Gastroesophageal sphincter (tissue), 4 donors: ENCODE data around the gene ZBTB16. TPM values are rescaled to one million over a fixed set of nuclear protein-coding genes. Genes with fewer than 3 reads are reported as not detected.
A peak's percentile ranks its signal among the peaks of the same experiment; 100 is the strongest.

Experiments
- ATAC-seq: fragments of 150-250 bp; one replicate; pipeline ENCODE4 v1.9.1; 2016; ENCODE audit warnings: mild to moderate bottlenecking, moderate library complexity
- H3K27ac ChIP-seq, 4 donors: fragments of 200-600 bp; sonication (generic) in 3 of 4; 1 replicate in 3 of 4; 2 replicates in 1 of 4; pipeline ENCODE4 v1.5.1; 2016 to 2019
- H3K27me3 ChIP-seq: fragments of 200-600 bp; sonication (generic); one replicate; pipeline ENCODE4 v1.5.1; 2019
- H3K36me3 ChIP-seq, 2 donors: fragments of 200-600 bp; sonication (generic); one replicate each; pipeline ENCODE4 v1.5.1; 2019; ENCODE audit warnings: control low read depth in 1 of 2
- H3K4me1 ChIP-seq, 3 donors: fragments of 200-600 bp; sonication (generic); 1 replicate in 2 of 3; 2 replicates in 1 of 3; pipeline ENCODE4 v1.5.1; 2016 to 2019; ENCODE audit warnings: control low read depth in 2 of 3
- H3K4me3 ChIP-seq, 2 donors: fragments of 200-600 bp; sonication (generic); one replicate each; pipeline ENCODE4 v1.5.1; 2019; ENCODE audit warnings: mild to moderate bottlenecking in 1 of 2, moderate library complexity in 1 of 2
- H3K9me3 ChIP-seq, 3 donors: fragments of 200-600 bp; sonication (generic); one replicate each; pipeline ENCODE4 v1.5.1; 2017 to 2019; ENCODE audit warnings: control low read depth in 2 of 3
- CTCF ChIP-seq, 4 experiments: fragments of 200-600 bp in 2 of 4; fragments of 450-650 bp in 2 of 4; sonication (generic) in 1 of 4; IDR thresholded peaks; one replicate each; pipeline ENCODE4 v1.5.1; 2017 to 2019; ENCODE audit warnings: antibody characterized with exemption in 4 of 4, mild to moderate bottlenecking in 2 of 4, moderate library complexity in 2 of 4
- EP300 ChIP-seq: sonication (generic); formaldehyde crosslinking; IDR thresholded peaks from one replicate; pipeline ENCODE4 v1.6.1; 2017; ENCODE audit warnings: antibody characterized with exemption, mild to moderate bottlenecking
- POLR2A ChIP-seq, 2 donors: fragments of 450-650 bp; IDR thresholded peaks; one replicate each; pipeline ENCODE4 v1.6.1; 2017; ENCODE audit warnings: antibody characterized with exemption in 2 of 2, mild to moderate bottlenecking in 2 of 2, moderate library complexity in 1 of 2
- POLR2AphosphoS5 ChIP-seq: sonication (generic); formaldehyde crosslinking; IDR thresholded peaks from one replicate; pipeline ENCODE4 v1.6.1; 2017; ENCODE audit warnings: antibody characterized with exemption
- WGBS, 2 donors: methylation state at CpG; one replicate each; pipeline ENCODE4 v1.1.5; 2018; ENCODE audit warnings: low coverage in 1 of 2; 5-methylcytosine and 5-hydroxymethylcytosine counted together
- total RNA-seq, 4 donors: library from RNA; depleted of rRNA; stranded (reverse); fragments of >200 nt; gene quantifications; one replicate each; pipeline ENCODE4 v1.1.0, GENCODE V29; 2016

Gene ZBTB16
- total RNA-seq, 4 donors from 2014 or later, result 153 to 284 (median 232) TPM

- Histone ChIP-seq H3K27me3 (no peaks in the 10 kb centered on the region), H3K36me3 (peaks cover 0 to 93% of the 10 kb centered on the region in 2 donors), H3K9me3 (no peaks in the 10 kb centered on the region), H3K27ac (peak overlapping the region in 3 of 4 donors; percentile 61 to 66 (median 66)), H3K4me1 (peaks cover 68 to 100% (median 83%) of the 10 kb centered on the region in 3 donors), H3K4me3 (no peak overlapping the region)
- 34 to 58% methylated on average over 4 to 9 of the region's 9 CpGs for WGBS, 2 donors
- no peak for ATAC-seq
- TF ChIP-seq POLR2A (IDR thresholded peaks at IDR 0.05) (no peak), POLR2AphosphoS5 (peak; percentile 68)
Observed at GRCh38 chr11:114081641-114082414, 22.3 kb downstream of the ZBTB16 start.

- Histone ChIP-seq H3K27me3 (no peaks in the 10 kb centered on the region), H3K27ac (peak overlapping the region in 2 of 4 donors; percentile 61 to 66), H3K36me3 (peaks cover 0 to 93% of the 10 kb centered on the region in 2 donors), H3K4me3 (no peak overlapping the region), H3K9me3 (no peaks in the 10 kb centered on the region), H3K4me1 (peaks cover 63 to 100% (median 80%) of the 10 kb centered on the region in 3 donors)
- TF ChIP-seq POLR2A (IDR thresholded peaks at IDR 0.05), result no peak
- 47 to 55% methylated on average over 4 to 5 of the region's 6 CpGs for whole genome bisulfite sequencing, 2 donors
- peak; percentile 9 for ATAC-seq
Observed at GRCh38 chr11:114082415-114082748, 22.9 kb downstream of the ZBTB16 start.

DNA sequence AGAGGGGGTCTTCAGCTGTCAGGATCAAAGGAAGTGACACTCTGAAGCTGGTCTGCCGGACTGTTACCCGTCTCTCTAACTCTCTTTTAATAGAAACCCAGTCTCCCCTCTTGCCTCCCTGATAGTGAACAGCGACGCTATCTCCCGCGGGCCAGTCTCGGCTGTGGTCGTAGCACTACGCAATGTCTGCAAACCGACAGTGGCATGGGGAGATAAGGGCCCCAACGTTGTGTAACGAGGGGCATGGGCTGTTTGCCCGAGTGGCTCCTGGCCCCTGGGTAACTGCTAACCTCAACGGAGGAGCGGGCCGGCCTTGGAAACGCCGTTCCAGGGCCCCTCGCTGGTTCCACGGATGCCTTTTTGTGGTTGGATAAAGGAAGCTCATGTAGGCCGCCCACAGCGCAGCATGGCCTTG, 23.3 kb downstream of the ZBTB16 start:
- H3K9me3 ChIP-seq, result no peaks in the 10 kb centered on the region
- H3K27ac ChIP-seq, result peak overlapping the region in 2 of 4 donors; percentile 61 to 66
- H3K4me1 ChIP-seq, result peaks cover 62 to 100% (median 80%) of the 10 kb centered on the region in 3 donors
- no peaks in the 10 kb centered on the region for H3K27me3 ChIP-seq
- WGBS, 2 donors, result 91 to 100% methylated on average over 2 to 21 of the region's 22 CpGs
- no peak for ATAC-seq
- H3K4me3 ChIP-seq, result no peak overlapping the region
- H3K36me3 ChIP-seq, result peaks cover 0 to 93% of the 10 kb centered on the region in 2 donors
- TF ChIP-seq POLR2AphosphoS5, result peak; percentile 33
- TF ChIP-seq EP300, result no peak

DNA sequence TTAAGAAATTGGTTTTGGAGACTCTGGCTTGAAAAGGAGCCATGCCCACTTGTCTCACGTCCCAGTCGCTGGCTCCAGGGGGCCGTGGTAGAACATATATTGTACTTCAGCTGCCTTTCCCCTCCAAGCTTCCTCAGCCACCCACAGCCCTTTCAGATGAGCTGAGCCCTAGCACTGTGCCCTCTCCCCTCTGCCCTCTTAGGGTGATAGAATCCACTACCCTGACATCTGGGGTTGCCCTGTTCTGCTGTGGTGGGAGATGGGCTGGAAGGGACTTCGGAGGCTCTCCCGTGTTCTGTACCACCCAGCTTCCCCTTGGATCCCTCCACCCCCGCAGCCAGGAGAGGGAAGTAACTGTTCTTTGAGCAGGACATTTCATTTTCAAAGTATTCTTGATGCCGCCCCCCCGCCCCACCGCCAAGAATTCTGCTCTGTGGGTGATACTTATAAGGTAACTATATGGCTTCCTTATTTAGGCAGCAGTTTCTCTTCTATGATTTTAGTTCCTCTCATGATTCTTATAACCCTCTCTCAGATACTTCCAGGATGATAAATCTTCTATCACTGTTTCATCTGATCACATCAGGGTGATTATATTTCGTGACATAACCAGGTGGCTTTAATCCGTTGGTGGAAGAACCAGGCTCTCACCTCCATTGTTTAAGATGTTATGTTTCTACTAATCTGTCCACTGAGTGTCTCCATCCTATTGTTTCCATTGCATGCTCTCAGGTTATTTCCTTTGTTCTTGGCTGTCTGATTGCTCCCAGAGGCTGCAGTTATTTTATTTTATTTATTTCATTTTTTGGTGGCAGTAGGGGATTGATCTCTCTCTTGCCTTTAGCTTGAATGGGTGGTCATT, 24.1 kb downstream of the ZBTB16 start:
- Histone ChIP-seq H3K36me3 (peaks cover 0 to 93% of the 10 kb centered on the region in 2 donors), H3K27ac (peak overlapping the region in 2 of 4 donors; percentile 28 to 66), H3K9me3 (no peaks in the 10 kb centered on the region), H3K4me1 (peaks cover 58 to 100% (median 80%) of the 10 kb centered on the region in 3 donors), H3K27me3 (no peaks in the 10 kb centered on the region), H3K4me3 (no peak overlapping the region)
- no peak for ATAC-seq
- TF ChIP-seq CTCF (IDR thresholded peaks at IDR 0.05) (no peak), POLR2AphosphoS5 (no peak), POLR2A (IDR thresholded peaks at IDR 0.05) (no peak), EP300 (no peak)
- WGBS, 2 donors, result 85 to 95% methylated on average over 6 to 9 of the region's 11 CpGs

DNA sequence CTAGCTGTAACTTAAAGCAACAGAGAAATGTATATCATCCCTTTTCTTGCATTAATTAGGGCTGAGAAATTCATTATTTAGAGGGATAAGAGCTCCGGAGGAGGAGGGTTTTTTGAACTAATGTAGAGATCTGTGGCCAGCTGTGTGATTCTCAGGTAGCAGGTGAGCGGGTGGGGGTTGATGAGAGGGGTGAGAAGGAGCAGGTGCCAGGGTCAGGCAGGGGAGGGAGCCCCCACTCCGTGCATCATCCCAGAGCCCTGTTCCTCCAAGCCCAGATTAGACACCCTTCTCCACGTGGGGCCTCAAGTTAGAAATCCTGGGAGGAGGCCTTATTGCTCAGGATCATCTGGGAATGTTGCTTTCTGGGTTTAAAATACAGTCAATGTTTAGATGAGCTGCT, 24.9 kb downstream of the ZBTB16 start:
- WGBS, 2 donors, result 59 to 80% methylated on average over 1 to 4 of the region's 4 CpGs
- Histone ChIP-seq H3K4me1 (peaks cover 52 to 100% (median 81%) of the 10 kb centered on the region in 3 donors), H3K9me3 (no peaks in the 10 kb centered on the region), H3K36me3 (peaks cover 0 to 93% of the 10 kb centered on the region in 2 donors), H3K27me3 (no peaks in the 10 kb centered on the region), H3K4me3 (no peak overlapping the region), H3K27ac (peak overlapping the region in 2 of 4 donors; percentile 28 to 66)
- TF ChIP-seq POLR2AphosphoS5 (no peak), EP300 (no peak), CTCF (IDR thresholded peaks at IDR 0.05) (no peak), POLR2A (IDR thresholded peaks at IDR 0.05) (no peak)
- no peak for ATAC-seq

- Histone ChIP-seq H3K27me3 (no peaks in the 10 kb centered on the region), H3K4me1 (peaks cover 46 to 100% (median 81%) of the 10 kb centered on the region in 3 donors), H3K4me3 (no peak overlapping the region), H3K36me3 (peaks cover 0 to 93% of the 10 kb centered on the region in 2 donors), H3K27ac (peak overlapping the region in 2 of 4 donors; percentile 24 to 25), H3K9me3 (no peaks in the 10 kb centered on the region)
- ATAC-seq, result no peak
- no peak for TF ChIP-seq POLR2AphosphoS5
- TF ChIP-seq CTCF (IDR thresholded peaks at IDR 0.05), result no peak
- no peak for TF ChIP-seq POLR2A (IDR thresholded peaks at IDR 0.05)
- TF ChIP-seq EP300, result no peak
- 65 to 68% methylated on average over 6 of the region's 7 CpGs for WGBS, 2 donors
Observed at GRCh38 chr11:114085965-114086793, 26.7 kb downstream of the ZBTB16 start.
